GM12878 (cell line): ENCODE results near the gene C2orf68. TPM values are rescaled to one million over a fixed set of nuclear protein-coding genes. Genes with fewer than 3 reads are reported as not detected.
A peak's percentile ranks its signal among the peaks of the same experiment; 100 is the strongest.

Experiments
- BMI1 ChIP-seq: fragments of 450-650 bp; IDR thresholded peaks from 2 replicates; pipeline ENCODE4 v1.6.1; 2016; ENCODE audit warnings: mild to moderate bottlenecking, moderate library complexity, borderline replicate concordance
- ETV6 ChIP-seq, 2 experiments: fragments of 450-650 bp in 1 of 2; IDR thresholded peaks in 1 of 2; conservative IDR thresholded peaks in 1 of 2; 2 replicates each; pipeline ENCODE4 v1.6.1; 2014; ENCODE audit warnings: antibody characterized with exemption in 1 of 2, borderline replicate concordance in 1 of 2, low read depth in 1 of 2, mild to moderate bottlenecking in 1 of 2, moderate library complexity in 1 of 2
- FOXK2 ChIP-seq: fragments of 450-650 bp; IDR thresholded peaks from 2 replicates; pipeline ENCODE4 v1.6.1; 2017; ENCODE audit warnings: mild to moderate bottlenecking, moderate library complexity
- JUNB ChIP-seq: IDR thresholded peaks from 2 replicates; pipeline ENCODE4 v1.6.1; 2016; ENCODE audit warnings: antibody characterized with exemption, mild to moderate bottlenecking
- NFYA ChIP-seq: IDR thresholded peaks from 2 replicates; pipeline ENCODE4 v1.6.1; 2011; ENCODE audit warnings: low read depth, mild to moderate bottlenecking, low read length, improper control_type of control experiment, borderline replicate concordance
- NRF1 ChIP-seq: conservative IDR thresholded peaks from 2 replicates; pipeline ENCODE4 v1.6.1; 2011; ENCODE audit warnings: mild to moderate bottlenecking, low read depth, low read length, improper control_type of control experiment
- PML ChIP-seq: IDR thresholded peaks from 2 replicates; pipeline ENCODE4 v1.6.1; 2012; ENCODE audit warnings: low read length, inconsistent platforms
- RAD51 ChIP-seq: fragments of 450-650 bp; IDR thresholded peaks from 2 replicates; pipeline ENCODE4 v1.6.1; 2016; ENCODE audit warnings: moderate library complexity, mild to moderate bottlenecking, inconsistent platforms
- RELA ChIP-seq: fragments of 450-650 bp; IDR thresholded peaks from 2 replicates; pipeline ENCODE4 v1.8.0; 2014; ENCODE audit warnings: borderline replicate concordance; ENCODE audit not compliant: partially characterized antibody
- TBL1XR1 ChIP-seq: IDR thresholded peaks from 2 replicates; pipeline ENCODE4 v1.6.1; 2012; ENCODE audit warnings: low read depth, low read length, improper control_type of control experiment
- polyA plus RNA-seq, 11 experiments: library from polyadenylated mRNA; depleted of rRNA in 4 of 11; unstranded in 6 of 11; stranded (reverse) in 5 of 11; fragments of >200 nt; fragmentation: Nextera tagmentation in 4 of 11; fragmentation: Illumina TruSeq in 1 of 11; extraction: Ambion mirVana in 4 of 11; extraction: Trizol in 1 of 11; gene quantifications; 1 replicate in 1 of 11; 2 replicates in 10 of 11; pipeline versions ENCODE4 v1.2.1 to v1.2.3, GENCODE V29; 2011 to 2016; ENCODE audit warnings: inconsistent platforms in 2 of 11, missing spikeins in 2 of 11, low read depth in 1 of 11
- total RNA-seq, 4 experiments: library from RNA; depleted of rRNA in 3 of 4; stranded (reverse); fragments of >200 nt in 3 of 4; fragmentation: Illumina TruSeq in 1 of 4; extraction: Trizol in 1 of 4; gene quantifications; 2 replicates each; pipeline versions ENCODE4 v1.2.1 to v1.2.3, GENCODE V29; 2013 to 2021
- TF ChIP-seq, protein P1 (sequence below): IDR thresholded peaks from 2 replicates; pipeline ENCODE4 v1.6.1; 2012; ENCODE audit warnings: mild to moderate bottlenecking, low read depth, low read length
- TF ChIP-seq, protein P2 (sequence below): IDR thresholded peaks from 2 replicates; pipeline ENCODE4 v1.6.1; 2011; ENCODE audit warnings: low read depth, low read length, improper control_type of control experiment, borderline replicate concordance

The C2orf68 gene
- total and polyA plus RNA-seq, 10 of the 15 experiments (the other 5 are each of a cell fraction or from before 2014, with no cell fraction given) = 12.7 to 56.1 (median 28.4) TPM

DNA sequence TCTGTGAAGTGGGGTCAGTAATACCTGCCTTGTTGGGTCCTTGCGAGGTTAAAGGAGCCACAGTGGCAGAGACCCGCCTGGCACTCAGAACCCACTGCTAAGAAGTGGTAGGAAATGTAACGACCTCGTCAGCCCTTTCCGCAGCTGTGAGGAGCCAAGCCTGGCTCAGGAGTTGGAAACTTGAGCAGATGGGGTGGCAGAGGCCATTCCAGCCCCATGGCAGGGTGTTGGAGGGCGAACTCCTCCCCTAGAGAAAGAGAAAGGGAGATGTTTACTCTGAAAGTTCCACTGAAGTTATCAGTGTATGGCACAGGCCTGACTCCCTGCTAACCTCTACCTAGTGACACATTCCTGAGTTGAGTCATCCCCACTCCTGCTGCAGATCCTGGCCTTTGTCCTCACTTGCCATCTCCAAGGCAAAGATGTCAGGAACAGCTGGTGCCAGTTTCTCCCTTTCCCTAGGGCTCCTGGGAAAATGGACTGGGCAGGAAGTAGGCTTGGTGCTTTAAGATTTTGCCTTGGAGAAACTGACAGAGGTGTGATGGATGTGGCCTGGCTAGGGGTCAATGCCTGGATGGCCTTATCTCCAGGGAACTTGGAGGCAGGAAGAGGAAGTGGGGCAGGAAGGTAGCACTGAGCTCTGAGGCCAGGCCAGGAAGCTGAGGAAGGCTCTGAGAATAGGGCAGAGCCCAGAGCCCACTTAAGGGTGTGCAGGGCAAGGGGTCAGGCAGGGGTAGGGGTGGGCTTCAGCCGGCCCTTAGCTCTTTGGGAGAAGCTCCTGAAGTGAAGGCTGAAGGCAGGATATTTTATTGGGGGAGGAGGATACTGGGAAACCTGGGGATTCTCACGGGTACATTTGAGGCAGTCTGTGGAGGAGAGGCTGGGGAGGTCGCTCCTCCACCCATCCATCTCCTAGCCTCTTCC, 26.7 kb downstream of the C2orf68 start (continued):
- TF ChIP-seq, protein P1, sequence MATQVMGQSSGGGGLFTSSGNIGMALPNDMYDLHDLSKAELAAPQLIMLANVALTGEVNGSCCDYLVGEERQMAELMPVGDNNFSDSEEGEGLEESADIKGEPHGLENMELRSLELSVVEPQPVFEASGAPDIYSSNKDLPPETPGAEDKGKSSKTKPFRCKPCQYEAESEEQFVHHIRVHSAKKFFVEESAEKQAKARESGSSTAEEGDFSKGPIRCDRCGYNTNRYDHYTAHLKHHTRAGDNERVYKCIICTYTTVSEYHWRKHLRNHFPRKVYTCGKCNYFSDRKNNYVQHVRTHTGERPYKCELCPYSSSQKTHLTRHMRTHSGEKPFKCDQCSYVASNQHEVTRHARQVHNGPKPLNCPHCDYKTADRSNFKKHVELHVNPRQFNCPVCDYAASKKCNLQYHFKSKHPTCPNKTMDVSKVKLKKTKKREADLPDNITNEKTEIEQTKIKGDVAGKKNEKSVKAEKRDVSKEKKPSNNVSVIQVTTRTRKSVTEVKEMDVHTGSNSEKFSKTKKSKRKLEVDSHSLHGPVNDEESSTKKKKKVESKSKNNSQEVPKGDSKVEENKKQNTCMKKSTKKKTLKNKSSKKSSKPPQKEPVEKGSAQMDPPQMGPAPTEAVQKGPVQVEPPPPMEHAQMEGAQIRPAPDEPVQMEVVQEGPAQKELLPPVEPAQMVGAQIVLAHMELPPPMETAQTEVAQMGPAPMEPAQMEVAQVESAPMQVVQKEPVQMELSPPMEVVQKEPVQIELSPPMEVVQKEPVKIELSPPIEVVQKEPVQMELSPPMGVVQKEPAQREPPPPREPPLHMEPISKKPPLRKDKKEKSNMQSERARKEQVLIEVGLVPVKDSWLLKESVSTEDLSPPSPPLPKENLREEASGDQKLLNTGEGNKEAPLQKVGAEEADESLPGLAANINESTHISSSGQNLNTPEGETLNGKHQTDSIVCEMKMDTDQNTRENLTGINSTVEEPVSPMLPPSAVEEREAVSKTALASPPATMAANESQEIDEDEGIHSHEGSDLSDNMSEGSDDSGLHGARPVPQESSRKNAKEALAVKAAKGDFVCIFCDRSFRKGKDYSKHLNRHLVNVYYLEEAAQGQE = no peak
- TF ChIP-seq RELA (no peak), JUNB (peak; percentile 35; the same call in 1 of the 2 replicates), PML (no peak), NRF1 (no peak), NFYA (no peak), BMI1 (no peak), RAD51 (no peak), TBL1XR1 (no peak), FOXK2 (peak; percentile 7; the same call in 1 of the 2 replicates), ETV6 (conservative IDR thresholded peaks at IDR 0.05 in 1 of 2, IDR thresholded peaks at IDR 0.05 in 1 of 2; ENCODE audit: borderline replicate concordance in 1 of 2, low read depth in 1 of 2) (peak in 1 of 2 experiments; percentile 46; a peak in 2 of 4 replicates)
- TF ChIP-seq, protein P2, sequence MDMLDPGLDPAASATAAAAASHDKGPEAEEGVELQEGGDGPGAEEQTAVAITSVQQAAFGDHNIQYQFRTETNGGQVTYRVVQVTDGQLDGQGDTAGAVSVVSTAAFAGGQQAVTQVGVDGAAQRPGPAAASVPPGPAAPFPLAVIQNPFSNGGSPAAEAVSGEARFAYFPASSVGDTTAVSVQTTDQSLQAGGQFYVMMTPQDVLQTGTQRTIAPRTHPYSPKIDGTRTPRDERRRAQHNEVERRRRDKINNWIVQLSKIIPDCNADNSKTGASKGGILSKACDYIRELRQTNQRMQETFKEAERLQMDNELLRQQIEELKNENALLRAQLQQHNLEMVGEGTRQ = no peak
